Cardiac muscle cell (in vitro differentiated cells and primary cell): ENCODE measurements around the gene NME7. TPM values are rescaled to one million over a fixed set of nuclear protein-coding genes. Genes with fewer than 3 reads are reported as not detected.
"Not testable (repeated sequence)": the region's sequence is repeated elsewhere in the genome, so short reads cannot be mapped to it uniquely, and the experiment has no call there.

Experiments
- DNase-seq, 2 donors: peaks; one replicate each; pipeline versions ENCODE4 v3.0.0 to v3.0.0-alpha.2; 2010 to 2017; ENCODE audit warnings: low read depth in 1 of 2, low spot score in 1 of 2
- H3K27ac ChIP-seq: fragments of 200-600 bp; sonication (generic); 2 replicates; pipeline ENCODE4 v1.5.1; 2016
- H3K27me3 ChIP-seq: fragments of 200-600 bp; sonication (generic); 2 replicates; pipeline ENCODE4 v1.6.0; 2016; ENCODE audit warnings: control low read depth
- H3K36me3 ChIP-seq: fragments of 200-600 bp; sonication (generic); 2 replicates; pipeline ENCODE4 v1.5.1; 2016; ENCODE audit warnings: control low read depth
- H3K4me1 ChIP-seq: fragments of 200-600 bp; sonication (generic); 2 replicates; pipeline ENCODE4 v1.8.1; 2017; ENCODE audit warnings: low read depth, mild to moderate bottlenecking, mixed run types
- H3K4me3 ChIP-seq: fragments of 200-600 bp; sonication (generic); 2 replicates; pipeline ENCODE4 v1.5.1; 2016; ENCODE audit warnings: mild to moderate bottlenecking
- H3K9me3 ChIP-seq: fragments of 200-600 bp; sonication (generic); 2 replicates; pipeline ENCODE4 v1.5.1; 2017; ENCODE audit warnings: low read depth, mild to moderate bottlenecking, control low read depth
- polyA plus RNA-seq: library from polyadenylated mRNA; unstranded; fragments of >200 nt; fragmentation: Nextera tagmentation; extraction: Ambion mirVana; gene quantifications from 2 replicates; pipeline ENCODE4 v1.2.1, GENCODE V29; 2016
- total RNA-seq: library from RNA; depleted of rRNA; stranded (reverse); fragments of >200 nt; gene quantifications from 2 replicates; pipeline ENCODE4 v1.2.3, GENCODE V29; 2016
- TF ChIP-seq, protein P1 (sequence below): IDR thresholded peaks from 2 replicates; pipeline ENCODE4 v1.5.1; 2012; ENCODE audit warnings: low read depth, mild to moderate bottlenecking, low read length

The NME7 gene, protein sequence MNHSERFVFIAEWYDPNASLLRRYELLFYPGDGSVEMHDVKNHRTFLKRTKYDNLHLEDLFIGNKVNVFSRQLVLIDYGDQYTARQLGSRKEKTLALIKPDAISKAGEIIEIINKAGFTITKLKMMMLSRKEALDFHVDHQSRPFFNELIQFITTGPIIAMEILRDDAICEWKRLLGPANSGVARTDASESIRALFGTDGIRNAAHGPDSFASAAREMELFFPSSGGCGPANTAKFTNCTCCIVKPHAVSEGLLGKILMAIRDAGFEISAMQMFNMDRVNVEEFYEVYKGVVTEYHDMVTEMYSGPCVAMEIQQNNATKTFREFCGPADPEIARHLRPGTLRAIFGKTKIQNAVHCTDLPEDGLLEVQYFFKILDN
- 10.1 and 10.9 TPM in 2 replicates for total RNA-seq
- polyA plus RNA-seq = 110 and 140 TPM in 2 replicates

DNA sequence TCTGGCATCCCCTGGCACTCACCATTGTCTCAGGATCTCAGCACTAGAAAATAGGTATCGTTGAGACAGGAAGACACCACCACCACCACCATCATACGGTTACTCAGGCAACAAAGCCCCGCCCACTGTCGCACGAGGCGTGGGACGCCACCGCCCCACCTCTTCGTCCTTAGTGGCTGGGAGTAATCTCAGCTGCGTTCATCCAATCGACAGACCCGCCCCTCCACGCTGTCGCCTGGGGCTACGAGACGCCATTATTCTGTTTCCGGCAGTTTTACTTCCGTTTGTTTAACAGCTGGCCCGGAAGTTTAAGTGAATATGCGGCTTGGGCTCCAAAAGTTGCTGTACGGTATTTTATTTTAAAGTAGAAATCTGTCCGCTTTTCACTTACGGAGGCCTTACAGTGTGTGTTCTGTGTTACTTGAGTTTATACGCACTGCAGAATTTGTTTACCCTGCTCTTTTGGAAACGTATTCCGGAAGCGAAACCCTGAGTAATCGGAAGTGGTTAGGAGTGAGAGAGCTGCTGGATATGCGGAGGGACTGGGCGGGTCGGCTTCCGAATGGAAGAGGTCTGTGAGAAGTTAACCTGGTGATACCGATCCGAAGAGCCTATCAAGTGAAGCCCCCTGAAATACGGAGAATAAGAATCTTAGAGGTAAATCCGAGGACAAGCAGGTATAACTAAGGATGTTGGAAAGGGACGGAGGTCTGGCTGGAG lies at the start of gene NME7, which contains the start of gene BLZF1:
NME7 (minus strand) TSS at position 112 of the 720 bp plus-strand sequence; CDS start at position 25, 87 bp downstream.
BLZF1 (plus strand) TSS at position 510 of the 720 bp plus-strand sequence. CDS start 1,328 bp downstream, outside the sequence.
- Histone ChIP-seq H3K27ac (peak within 1 kb of the TSS; percentile 68), H3K4me1 (peaks cover 10% of the 10 kb centered on the region)

DNA sequence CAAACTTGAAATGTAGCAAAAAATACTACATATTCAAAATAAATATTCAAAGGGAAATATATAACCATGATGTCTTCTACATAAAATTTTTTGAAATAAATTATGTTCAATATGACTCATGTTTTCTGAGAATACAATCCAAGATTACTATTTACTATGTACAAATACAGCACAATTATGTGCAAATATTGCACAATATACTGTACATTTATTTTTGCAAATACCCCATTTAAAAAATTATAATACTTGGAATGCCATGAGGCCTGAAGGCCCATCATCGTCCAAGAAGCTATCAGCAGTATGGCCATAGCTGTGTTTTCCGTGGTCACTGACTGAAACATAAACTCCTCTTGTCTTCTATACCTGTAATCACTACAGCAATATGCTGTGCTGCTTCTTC lies 47.4 kb upstream of the NME7 start:
- TF ChIP-seq, protein P1, sequence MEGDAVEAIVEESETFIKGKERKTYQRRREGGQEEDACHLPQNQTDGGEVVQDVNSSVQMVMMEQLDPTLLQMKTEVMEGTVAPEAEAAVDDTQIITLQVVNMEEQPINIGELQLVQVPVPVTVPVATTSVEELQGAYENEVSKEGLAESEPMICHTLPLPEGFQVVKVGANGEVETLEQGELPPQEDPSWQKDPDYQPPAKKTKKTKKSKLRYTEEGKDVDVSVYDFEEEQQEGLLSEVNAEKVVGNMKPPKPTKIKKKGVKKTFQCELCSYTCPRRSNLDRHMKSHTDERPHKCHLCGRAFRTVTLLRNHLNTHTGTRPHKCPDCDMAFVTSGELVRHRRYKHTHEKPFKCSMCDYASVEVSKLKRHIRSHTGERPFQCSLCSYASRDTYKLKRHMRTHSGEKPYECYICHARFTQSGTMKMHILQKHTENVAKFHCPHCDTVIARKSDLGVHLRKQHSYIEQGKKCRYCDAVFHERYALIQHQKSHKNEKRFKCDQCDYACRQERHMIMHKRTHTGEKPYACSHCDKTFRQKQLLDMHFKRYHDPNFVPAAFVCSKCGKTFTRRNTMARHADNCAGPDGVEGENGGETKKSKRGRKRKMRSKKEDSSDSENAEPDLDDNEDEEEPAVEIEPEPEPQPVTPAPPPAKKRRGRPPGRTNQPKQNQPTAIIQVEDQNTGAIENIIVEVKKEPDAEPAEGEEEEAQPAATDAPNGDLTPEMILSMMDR = no peak

More for the DNA sequence above, at the start of gene NME7, which contains the start of gene BLZF1:
- DNase-seq = peak; percentile 97 to 98
- Histone ChIP-seq H3K27me3 (no peaks in the 10 kb centered on the region), H3K4me3 (peak within 1 kb of the TSS; percentile 54), H3K36me3 (peaks cover 8% of the 10 kb centered on the region), H3K9me3 (no peaks in the 10 kb centered on the region)
- TF ChIP-seq, protein P1 = no peak

DNA sequence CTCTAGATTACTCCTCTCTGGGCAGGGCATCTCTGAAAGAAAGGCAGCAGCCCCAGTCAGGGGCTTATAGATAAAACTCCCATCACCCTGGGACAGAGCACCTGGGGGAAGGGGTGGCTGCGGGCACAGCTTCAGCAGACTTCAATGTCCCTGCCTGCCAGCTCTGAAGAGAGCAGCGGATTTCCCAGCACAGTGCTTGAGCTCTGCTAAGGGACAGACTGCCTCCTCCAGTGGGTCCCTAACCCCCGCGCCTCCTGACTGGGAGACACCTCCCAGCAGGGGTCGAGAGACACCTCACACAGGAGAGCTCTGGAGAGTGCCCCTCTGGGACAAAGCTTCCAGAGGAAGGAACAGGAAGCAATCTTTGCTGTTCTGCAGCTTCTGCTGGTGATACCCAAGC lies 40.7 kb upstream of the NME7 start:
- H3K4me1 ChIP-seq, H3K27ac ChIP-seq, H3K27me3 ChIP-seq, H3K4me3 ChIP-seq, DNase-seq, H3K36me3 ChIP-seq, H3K9me3 ChIP-seq: not testable (repeated sequence)

More for the DNA sequence above, 47.4 kb upstream of the NME7 start:
- Histone ChIP-seq H3K27ac (no peak overlapping the region), H3K36me3 (no peaks in the 10 kb centered on the region), H3K4me1 (peaks cover 4% of the 10 kb centered on the region), H3K27me3 (no peaks in the 10 kb centered on the region), H3K4me3 (no peak overlapping the region), H3K9me3 (no peaks in the 10 kb centered on the region)
- DNase-seq = no peak

DNA sequence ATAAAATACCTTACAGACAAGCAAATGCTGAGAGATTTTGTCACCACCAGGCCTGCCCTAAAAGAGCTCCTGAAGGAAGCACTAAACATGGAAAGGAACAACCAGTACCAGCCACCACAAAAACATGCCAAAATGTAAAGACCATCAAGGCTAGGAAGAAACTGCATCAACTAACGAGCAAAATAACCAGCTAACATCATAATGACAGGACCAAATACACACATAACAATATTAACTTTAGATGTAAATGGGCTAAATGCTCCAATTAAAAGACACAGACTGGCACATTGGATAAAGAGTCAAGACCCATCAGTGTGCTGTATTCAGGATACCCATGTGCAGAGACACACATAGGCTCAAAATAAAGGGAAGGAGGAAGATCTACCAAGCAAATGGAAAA lies 35.0 kb upstream of the NME7 start:
- H3K9me3 ChIP-seq, DNase-seq, H3K4me1 ChIP-seq, H3K4me3 ChIP-seq, H3K27me3 ChIP-seq, H3K36me3 ChIP-seq, H3K27ac ChIP-seq: not testable (repeated sequence)

DNA sequence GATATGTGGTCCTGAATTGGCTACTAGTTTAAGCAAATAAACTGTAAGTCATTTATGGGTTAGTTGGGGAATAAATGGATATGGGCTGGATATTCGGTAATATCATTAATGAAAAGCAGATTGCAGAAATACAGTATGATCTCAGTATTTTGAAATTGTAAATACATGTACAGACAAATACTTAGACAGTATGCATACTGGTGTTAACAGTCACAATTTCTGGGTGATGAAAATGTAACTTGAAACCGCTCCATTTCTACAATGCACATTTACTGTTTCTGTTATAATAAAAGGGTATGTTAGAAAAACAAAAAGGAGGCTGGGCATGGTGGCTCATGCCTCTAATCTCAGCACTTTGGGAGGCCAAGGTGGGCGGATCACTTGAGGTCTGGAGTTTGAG lies 28.4 kb upstream of the NME7 start:
- Histone ChIP-seq H3K9me3 (no peaks in the 10 kb centered on the region), H3K4me3 (no peak overlapping the region), H3K36me3 (peaks cover 32% of the 10 kb centered on the region), H3K27me3 (no peaks in the 10 kb centered on the region), H3K27ac (no peak overlapping the region), H3K4me1 (no peaks in the 10 kb centered on the region)
- DNase-seq = no peak
- TF ChIP-seq, protein P1 = no peak

DNA sequence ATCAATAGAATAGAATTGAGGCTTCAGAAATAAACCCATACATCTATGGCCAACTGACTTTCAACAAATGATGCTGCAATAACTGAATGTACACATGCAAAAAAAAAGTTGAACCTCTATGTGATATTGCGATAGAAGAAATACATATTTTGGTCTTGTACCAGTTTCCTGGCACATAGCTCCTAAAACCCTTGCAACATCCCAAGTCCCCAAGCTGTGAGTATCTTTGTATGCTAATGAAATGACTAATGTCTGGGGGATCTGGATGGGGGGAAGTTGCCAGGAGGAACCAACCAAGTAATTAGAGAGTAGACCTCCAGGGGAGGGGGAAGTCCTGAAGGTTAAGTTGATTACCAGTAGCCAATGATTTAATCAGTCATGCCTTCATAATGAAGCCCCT lies 24.8 kb upstream of the NME7 start:
- Histone ChIP-seq H3K9me3 (no peaks in the 10 kb centered on the region), H3K4me1 (no peaks in the 10 kb centered on the region), H3K27ac (no peak overlapping the region), H3K4me3 (no peak overlapping the region), H3K27me3 (no peaks in the 10 kb centered on the region), H3K36me3 (peaks cover 52% of the 10 kb centered on the region)
- TF ChIP-seq, protein P1 = no peak
- peak in 1 of 2 donors; percentile 10 for DNase-seq
